K562 (cell line): ENCODE results near the gene NCMAP. TPM values are rescaled to one million over a fixed set of nuclear protein-coding genes. Genes with fewer than 3 reads are reported as not detected.

Source experiments
- ATAC-seq: fragments of 200-7000 bp; cut with Tn5 transposase; 3 replicates; pipeline ENCODE4 v1.9.1; 2020; ENCODE audit warnings: moderate library complexity
- BruUV-seq: library from RNA; stranded (reverse); fragments of 400-500 nt; replicated peaks from 2 replicates; lab custom pipeline; 2021; lab: Mats Ljungman, UMichigan
- CTCF ChIA-PET: fragments of 300-600 bp; formaldehyde crosslinking; extraction: SDS; loops from one replicate; lab custom pipeline; 2021; ENCODE audit warnings: low intra/inter-chr PET ratio; lab: Yijun Ruan, JAX
- POLR2A ChIA-PET: fragments of 300-600, 350-650 bp; sonication (Branson Sonifier 250); formaldehyde crosslinking; extraction: SDS; loops from one replicate; lab custom pipeline; 2021; ENCODE audit warnings: antibody characterized with exemption, inconsistent platforms; lab: Yijun Ruan, JAX
- DNase-seq, 4 experiments: peaks; one replicate each; pipeline versions ENCODE4 v3.0.0 to v3.0.0-alpha.2; 2011 to 2018; ENCODE audit warnings: low spot score in 3 of 4, mixed read lengths in 3 of 4; ENCODE audit errors: extremely low read depth in 1 of 4
- FAIRE-seq: peaks from 2 replicates; lab custom pipeline; 2011; peaks lifted over from hg19 to GRCh38; lab: Jason Lieb, UNC
- H2AFZ ChIP-seq: 2 replicates; pipeline ENCODE4 v1.6.0; 2011; ENCODE audit warnings: low read depth, low read length, control low read depth, inconsistent platforms
- H3K27ac ChIP-seq: fragments of 200-600 bp; 3 replicates; pipeline ENCODE4 v1.8.0; 2011; ENCODE audit warnings: low read depth, mild to moderate bottlenecking, control low read depth, inconsistent platforms, low read length, moderate library complexity, mixed read lengths; ENCODE audit errors: extremely low read depth
- H3K27me3 ChIP-seq, 2 experiments: fragments of 300-600 bp in 1 of 2; 2 replicates in 1 of 2; 3 replicates in 1 of 2; pipeline versions ENCODE4 v1.6.0 to v1.8.0; 2011; ENCODE audit warnings: inconsistent platforms in 2 of 2, low read length in 2 of 2, mild to moderate bottlenecking in 1 of 2, mixed read lengths in 1 of 2, moderate library complexity in 1 of 2; ENCODE audit not compliant: control insufficient read depth in 2 of 2, insufficient read depth in 2 of 2
- H3K36me3 ChIP-seq: fragments of 300-600 bp; 3 replicates; pipeline ENCODE4 v1.8.0; 2011; ENCODE audit warnings: mild to moderate bottlenecking, low read length, inconsistent platforms; ENCODE audit not compliant: control insufficient read depth, insufficient read depth
- H3K4me1 ChIP-seq, 2 experiments: fragments of 200-600 bp in 1 of 2; replicated peaks in 1 of 2; 2 replicates in 1 of 2; 3 replicates in 1 of 2; pipeline versions ENCODE4 v1.5.1 to v1.8.0; 2011; ENCODE audit warnings: inconsistent platforms in 2 of 2, low read length in 2 of 2, mild to moderate bottlenecking in 1 of 2, mixed read lengths in 1 of 2, moderate library complexity in 1 of 2; ENCODE audit not compliant: control insufficient read depth in 2 of 2, insufficient read depth in 2 of 2
- H3K4me2 ChIP-seq: 2 replicates; pipeline ENCODE4 v1.6.1; 2011; ENCODE audit warnings: low read length, control low read depth, inconsistent platforms, mixed read lengths; ENCODE audit not compliant: insufficient read depth
- H3K4me3 ChIP-seq: fragments of 200-600 bp; sonication (generic), shearing (Covaris generic); 2 replicates; pipeline ENCODE4 v1.5.1; 2016; ENCODE audit warnings: control low read depth, inconsistent platforms
- H3K79me2 ChIP-seq: fragments of 200-600 bp; 3 replicates; pipeline ENCODE4 v1.8.0; 2011; ENCODE audit warnings: low read length, inconsistent platforms; ENCODE audit not compliant: control insufficient read depth, insufficient read depth
- H3K9ac ChIP-seq, 2 experiments: 2 replicates each; pipeline versions ENCODE4 v1.6.0 to v1.6.1; 2011; ENCODE audit warnings: low read depth in 2 of 2, low read length in 2 of 2, control low read depth in 1 of 2, inconsistent platforms in 1 of 2, mild to moderate bottlenecking in 1 of 2, mixed read lengths in 1 of 2; ENCODE audit not compliant: insufficient read depth in 1 of 2
- H3K9me1 ChIP-seq: one replicate; pipeline ENCODE4 v1.6.0; 2011; ENCODE audit warnings: inconsistent platforms, mild to moderate bottlenecking, low read length, moderate library complexity; ENCODE audit not compliant: control insufficient read depth, insufficient read depth
- H3K9me3 ChIP-seq: replicated peaks from 2 replicates; pipeline ENCODE4 v1.5.1; 2011; ENCODE audit warnings: low read depth, low read length, inconsistent platforms; ENCODE audit not compliant: control insufficient read depth, insufficient read depth
- H4K20me1 ChIP-seq: replicated peaks from 2 replicates; pipeline ENCODE4 v1.6.1; 2011; ENCODE audit warnings: low read length, inconsistent platforms, mixed read lengths; ENCODE audit not compliant: control insufficient read depth, insufficient read depth
- CHD4 ChIP-seq: fragments of 200-600 bp; sonication (generic); IDR thresholded peaks from 3 replicates; pipeline ENCODE4 v1.6.1; 2012; ENCODE audit warnings: low read depth, mild to moderate bottlenecking, mixed read lengths, low read length, inconsistent platforms; ENCODE audit not compliant: insufficient read depth, insufficient replicate concordance, poor library complexity, severe bottlenecking
- FOXK1 ChIP-seq: sonication (generic); formaldehyde crosslinking; IDR thresholded peaks from 2 replicates; pipeline ENCODE4 v1.8.0; 2022; ENCODE audit warnings: missing genetic modification reagents, mild to moderate bottlenecking, borderline replicate concordance
- FUS ChIP-seq: fragments of 200-400 bp; formaldehyde crosslinking; optimal IDR thresholded peaks from 2 replicates; pipeline ENCODE3; 2017; ENCODE audit warnings: low read depth, low read length
- JUND ChIP-seq, 2 experiments: IDR thresholded peaks; 2 replicates in 1 of 2; 3 replicates in 1 of 2; pipeline ENCODE4 v1.6.1; 2011; ENCODE audit warnings: borderline replicate concordance in 2 of 2, low read depth in 2 of 2, low read length in 2 of 2, improper control_type of control experiment in 1 of 2, missing biosample characterization in 1 of 2, missing genetic modification characterization in 1 of 2, missing genetic modification reagents in 1 of 2
- KLF6 ChIP-seq: fragments of 250-450 bp; sonication (Bioruptor Pico); IDR thresholded peaks from 2 replicates; pipeline ENCODE4 v1.4.0; 2020; ENCODE audit warnings: mild to moderate bottlenecking, moderate library complexity, borderline replicate concordance
- MCM7 ChIP-seq, 2 experiments: fragments of 450-650 bp; IDR thresholded peaks; 2 replicates each; pipeline ENCODE4 v1.6.1; 2016 to 2018
- POLR2H ChIP-seq: IDR thresholded peaks from 2 replicates; pipeline ENCODE4 v1.6.1; 2016; ENCODE audit warnings: missing genetic modification characterization, low read depth, mild to moderate bottlenecking, control low read depth, missing compliant biosample characterization, moderate library complexity
- SETDB1 ChIP-seq: IDR thresholded peaks from one replicate; pipeline ENCODE4 v1.6.1; 2012; ENCODE audit warnings: low read length, control low read depth, inconsistent platforms
- TRIM25 ChIP-seq: fragments of 450-650 bp; IDR thresholded peaks from 2 replicates; pipeline ENCODE4 v1.7.0; 2016; ENCODE audit warnings: borderline replicate concordance
- ZC3H8 ChIP-seq: fragments of 450-650 bp; IDR thresholded peaks from 2 replicates; pipeline ENCODE4 v1.6.1; 2017
- WGBS: fragments of 100-300 bp; shearing (Covaris generic); methylation state at CpG from one replicate; pipeline ENCODE4 v1.1.6; 2016; ENCODE audit warnings: low coverage, mixed read lengths; ENCODE audit not compliant: insufficient coverage; ENCODE audit errors: missing lambda C conversion rate; 5-methylcytosine and 5-hydroxymethylcytosine counted together
- in situ Hi-C: fragments of 300-500 bp; cut with MboI; formaldehyde crosslinking; loops from 4 replicates; pipeline ENCODE4 v1.15.0; 2018; ENCODE audit warnings: inconsistent platforms, mixed read lengths
- intact Hi-C: fragments of 100-400 bp; cut with micrococcal nuclease; formaldehyde crosslinking; loops from 2 replicates; pipeline ENCODE4 v1.14.2; 2022
- polyA plus RNA-seq, 8 experiments: library from polyadenylated mRNA; depleted of rRNA in 4 of 8; stranded (reverse) in 5 of 8; unstranded in 3 of 8; fragments of >200 nt; fragmentation: Nextera tagmentation in 2 of 8; fragmentation: Illumina TruSeq in 1 of 8; extraction: Ambion mirVana in 2 of 8; extraction: Trizol in 1 of 8; gene quantifications; 2 replicates each; pipeline versions ENCODE4 v1.2.1 to v1.2.3, GENCODE V29; 2011 to 2014; ENCODE audit warnings: inconsistent platforms in 1 of 8, missing spikeins in 1 of 8
- total RNA-seq, 7 experiments: library from RNA; depleted of rRNA in 6 of 7; stranded (reverse); fragments of >200 nt in 6 of 7; fragmentation: Illumina TruSeq in 2 of 7; extraction: Trizol in 2 of 7; gene quantifications; 2 replicates each; pipeline versions ENCODE4 v1.2.1 to v1.2.3, GENCODE V29; 2011 to 2021; ENCODE audit warnings: low replicate concordance in 1 of 7

The NCMAP gene
- total and polyA plus RNA-seq, 9 of the 15 experiments (the other 6 are each of a cell fraction or from before 2014, with no cell fraction given): 0.03 TPM; not detected in 8

GRCh38 chr1:24621121-24621520 is 65.2 kb downstream of the NCMAP start:
- no peaks in the 10 kb centered on the region for H3K4me1 ChIP-seq
- DNase-seq (no peak), ATAC-seq (no peak), FAIRE-seq (no peak)
- no peaks in the 10 kb centered on the region for H3K9me1 ChIP-seq
- ChIA-PET CTCF (no interaction called here), POLR2A (interaction anchor here (0.6 to 1.6 kb wide), 6 partner anchors 10 to 256 kb away, joined by 3 to 6 read pairs (median 3); no protein-coding TSS in a partner anchor)
- intact Hi-C loops (no loop called here), in situ Hi-C loops (no loop called here)
- no TSS peak for BruUV-seq
- H3K4me3 ChIP-seq: no peak overlapping the region
- WGBS: 9% methylated on average over 5 of the region's 5 CpGs
- no peak overlapping the region for H2AFZ ChIP-seq
- no peaks in the 10 kb centered on the region for H3K79me2 ChIP-seq
- H3K9me3 ChIP-seq: no peaks in the 10 kb centered on the region
- no peaks in the 10 kb centered on the region for H3K36me3 ChIP-seq
- H3K4me2 ChIP-seq: no peak overlapping the region
- TF ChIP-seq POLR2H (tag) (no peak), CHD4 (no peak), JUND (IDR thresholded peaks at IDR 0.05; ENCODE audit: borderline replicate concordance, low read depth, low read length) (no peak), JUND (tag; IDR thresholded peaks at IDR 0.05; ENCODE audit: borderline replicate concordance, low read depth, low read length) (no peak), SETDB1 (no peak)
- H4K20me1 ChIP-seq: no peaks in the 10 kb centered on the region
- H3K27me3 ChIP-seq: peaks cover 35 to 61% of the 10 kb centered on the region in 2 experiments
- H3K27ac ChIP-seq: no peak overlapping the region
- no peak overlapping the region for H3K9ac ChIP-seq

DNA sequence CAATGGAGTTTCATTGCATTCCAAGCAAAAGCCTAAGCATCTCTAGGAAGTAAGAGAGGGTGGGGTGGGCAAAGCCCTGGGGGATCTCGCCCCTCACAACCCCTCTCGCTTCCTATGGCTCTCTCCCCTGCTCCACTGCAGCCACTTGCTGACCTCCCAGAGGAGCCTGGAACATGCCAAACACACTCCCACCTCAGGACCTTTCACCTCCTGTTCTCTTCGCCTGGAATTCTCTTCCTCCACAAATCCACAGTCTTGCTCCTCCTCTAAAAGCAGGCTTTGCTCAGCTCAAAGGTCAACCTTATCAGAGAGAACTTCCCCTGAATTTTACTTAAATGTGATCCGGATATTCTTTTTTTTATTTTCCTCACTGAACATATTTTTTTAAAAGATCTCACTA is 66.3 kb downstream of the NCMAP start:
- H3K79me2 ChIP-seq: no peaks in the 10 kb centered on the region
- no peak for TF ChIP-seq MCM7 (IDR thresholded peaks at IDR 0.05)
- TF ChIP-seq FUS: no peak
- no peak for TF ChIP-seq FOXK1 (CRISPR knock-in tag)
- TF ChIP-seq TRIM25: no peak
- no peak for TF ChIP-seq KLF6 (CRISPR knock-in tag)
- no peak for TF ChIP-seq ZC3H8

More for the DNA sequence above, 66.3 kb downstream of the NCMAP start:
- FAIRE-seq (no peak), ATAC-seq (no peak), DNase-seq (no peak)
- peaks cover 35 to 62% of the 10 kb centered on the region in 2 experiments for H3K27me3 ChIP-seq
- H3K4me3 ChIP-seq: no peak overlapping the region
- H4K20me1 ChIP-seq: no peaks in the 10 kb centered on the region
- no peaks in the 10 kb centered on the region for H3K36me3 ChIP-seq
- POLR2A ChIA-PET: interaction anchor here (1.1 to 1.6 kb wide), 3 partner anchors 9 to 42 kb away, joined by 3 to 6 read pairs (median 5); no protein-coding TSS in a partner anchor
- CTCF ChIA-PET: no interaction called here
- H2AFZ ChIP-seq: no peak overlapping the region
- no peaks in the 10 kb centered on the region for H3K4me1 ChIP-seq
- H3K9me3 ChIP-seq: no peaks in the 10 kb centered on the region
- no peak overlapping the region for H3K4me2 ChIP-seq
- intact Hi-C loops: no loop called here
- in situ Hi-C loops: no loop called here
- H3K9ac ChIP-seq: no peak overlapping the region
- BruUV-seq: no TSS peak
- no peak overlapping the region for H3K27ac ChIP-seq
- H3K9me1 ChIP-seq: no peaks in the 10 kb centered on the region
- WGBS: 0% methylated on average over 2 of the region's 4 CpGs
